22Rv1 (cell line): Measurements from ENCODE around the gene SKOR1.

Experiments
- ZFX ChIP-seq: fragments of 450-650 bp; IDR thresholded peaks from 2 replicates; pipeline ENCODE4 v1.6.1; 2017; ENCODE audit warnings: antibody characterized with exemption, borderline replicate concordance
- TF ChIP-seq, protein P1 (sequence below): fragments of 450-650 bp; IDR thresholded peaks from 2 replicates; pipeline ENCODE4 v1.5.1; 2017; ENCODE audit warnings: mild to moderate bottlenecking

DNA sequence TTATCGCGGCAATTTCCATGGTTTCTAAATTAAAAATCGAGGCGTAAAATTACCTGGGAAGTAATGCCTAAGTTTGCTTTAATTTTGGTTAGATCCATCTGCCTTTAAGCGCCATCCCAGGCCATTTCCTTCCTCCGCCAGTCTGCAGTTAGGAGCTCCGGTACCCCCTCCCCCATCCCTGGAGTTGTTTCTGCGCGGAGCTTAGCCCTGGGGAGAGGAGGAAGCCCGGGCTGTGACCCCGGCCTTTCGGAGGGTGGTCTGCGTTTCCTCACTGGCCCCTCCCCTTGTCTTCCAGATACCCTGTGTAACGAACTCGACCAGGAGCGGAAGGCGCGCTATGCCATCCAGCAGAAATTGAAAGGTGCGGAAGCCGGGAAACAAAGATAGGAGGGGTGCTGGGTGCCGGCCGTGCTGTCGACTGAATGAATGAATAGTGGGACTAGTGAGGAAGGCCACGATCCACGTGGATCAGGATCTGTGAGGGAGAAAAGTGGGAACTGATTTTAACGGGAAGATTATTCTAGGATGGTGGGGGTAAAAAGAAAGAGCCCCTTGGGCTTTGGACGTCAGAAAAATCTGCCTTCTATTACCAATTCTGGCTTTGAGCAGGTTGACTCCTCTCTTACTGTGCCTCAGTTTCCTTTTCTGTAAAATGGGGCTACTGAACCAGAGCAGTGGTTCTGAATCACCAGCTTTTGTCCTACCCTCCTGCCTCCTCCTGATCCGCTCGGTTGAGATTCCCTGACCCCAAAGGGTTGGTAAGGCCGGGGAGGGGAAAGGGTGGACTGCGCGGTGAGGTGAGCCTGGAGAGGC is 7.8 kb downstream of the SKOR1 start:
- TF ChIP-seq, protein P1, sequence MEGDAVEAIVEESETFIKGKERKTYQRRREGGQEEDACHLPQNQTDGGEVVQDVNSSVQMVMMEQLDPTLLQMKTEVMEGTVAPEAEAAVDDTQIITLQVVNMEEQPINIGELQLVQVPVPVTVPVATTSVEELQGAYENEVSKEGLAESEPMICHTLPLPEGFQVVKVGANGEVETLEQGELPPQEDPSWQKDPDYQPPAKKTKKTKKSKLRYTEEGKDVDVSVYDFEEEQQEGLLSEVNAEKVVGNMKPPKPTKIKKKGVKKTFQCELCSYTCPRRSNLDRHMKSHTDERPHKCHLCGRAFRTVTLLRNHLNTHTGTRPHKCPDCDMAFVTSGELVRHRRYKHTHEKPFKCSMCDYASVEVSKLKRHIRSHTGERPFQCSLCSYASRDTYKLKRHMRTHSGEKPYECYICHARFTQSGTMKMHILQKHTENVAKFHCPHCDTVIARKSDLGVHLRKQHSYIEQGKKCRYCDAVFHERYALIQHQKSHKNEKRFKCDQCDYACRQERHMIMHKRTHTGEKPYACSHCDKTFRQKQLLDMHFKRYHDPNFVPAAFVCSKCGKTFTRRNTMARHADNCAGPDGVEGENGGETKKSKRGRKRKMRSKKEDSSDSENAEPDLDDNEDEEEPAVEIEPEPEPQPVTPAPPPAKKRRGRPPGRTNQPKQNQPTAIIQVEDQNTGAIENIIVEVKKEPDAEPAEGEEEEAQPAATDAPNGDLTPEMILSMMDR = no peak
- TF ChIP-seq ZFX = no peak
